H9 (cell line): ENCODE data around the gene MMD. TPM values are rescaled to one million over a fixed set of nuclear protein-coding genes. Genes with fewer than 3 reads are reported as not detected.

ENCODE experiments used
- DNase-seq: peaks from one replicate; pipeline ENCODE4 v3.0.0-alpha.2; 2017
- H2AFZ ChIP-seq: one replicate; pipeline ENCODE4 v1.6.1; 2013; ENCODE audit warnings: mild to moderate bottlenecking, low read length, control low read depth, moderate library complexity
- H2AK5ac ChIP-seq: 2 replicates; pipeline ENCODE4 v1.6.1; 2013; ENCODE audit warnings: low read length, control low read depth, mixed read lengths; ENCODE audit not compliant: insufficient read length
- H2BK120ac ChIP-seq: one replicate; pipeline ENCODE4 v1.6.1; 2013; ENCODE audit warnings: low read depth, mild to moderate bottlenecking, low read length, control low read depth, inconsistent platforms; ENCODE audit not compliant: poor library complexity, severe bottlenecking
- H2BK12ac ChIP-seq: 2 replicates; pipeline ENCODE4 v1.6.1; 2013; ENCODE audit warnings: low read length, control low read depth, mixed read lengths, low read depth; ENCODE audit not compliant: insufficient read length
- H2BK15ac ChIP-seq: 2 replicates; pipeline ENCODE4 v1.6.1; 2013; ENCODE audit warnings: low read depth, low read length, control low read depth
- H2BK20ac ChIP-seq: one replicate; pipeline ENCODE4 v1.6.1; 2013; ENCODE audit warnings: low read depth, mild to moderate bottlenecking, low read length, control low read depth, inconsistent platforms; ENCODE audit not compliant: poor library complexity, severe bottlenecking
- H2BK5ac ChIP-seq: 2 replicates; pipeline ENCODE4 v1.6.1; 2013; ENCODE audit warnings: low read length, control low read depth, mixed read lengths; ENCODE audit not compliant: insufficient read length
- H3K14ac ChIP-seq: 2 replicates; pipeline ENCODE4 v1.6.1; 2013; ENCODE audit warnings: low read length, control low read depth; ENCODE audit not compliant: insufficient read depth
- H3K18ac ChIP-seq: 2 replicates; pipeline ENCODE4 v1.6.1; 2013; ENCODE audit warnings: low read depth, mild to moderate bottlenecking, mixed read lengths, low read length, control low read depth; ENCODE audit not compliant: insufficient read length
- H3K23ac ChIP-seq: 2 replicates; pipeline ENCODE4 v1.6.1; 2013; ENCODE audit warnings: low read length, control low read depth, mixed read lengths, low read depth; ENCODE audit not compliant: insufficient read length
- H3K23me2 ChIP-seq: 2 replicates; pipeline ENCODE4 v1.6.1; 2013; ENCODE audit warnings: low read depth, mild to moderate bottlenecking, mixed read lengths, low read length, control low read depth; ENCODE audit not compliant: insufficient read length, poor library complexity, severe bottlenecking
- H3K27ac ChIP-seq: 2 replicates; pipeline ENCODE4 v1.5.1; 2013; ENCODE audit warnings: low read length, control low read depth, mixed read lengths, low read depth; ENCODE audit not compliant: insufficient read length
- H3K27me3 ChIP-seq: 2 replicates; pipeline ENCODE4 v1.6.1; 2013; ENCODE audit warnings: low read length, control low read depth, inconsistent platforms; ENCODE audit not compliant: insufficient read depth
- H3K4ac ChIP-seq: 2 replicates; pipeline ENCODE4 v1.6.1; 2013; ENCODE audit warnings: low read depth, mild to moderate bottlenecking, control low read depth, inconsistent platforms, low read length, moderate library complexity
- H3K4me1 ChIP-seq: 2 replicates; pipeline ENCODE4 v1.6.1; 2013; ENCODE audit warnings: low read length, control low read depth, inconsistent platforms; ENCODE audit not compliant: insufficient read depth
- H3K4me2 ChIP-seq: 2 replicates; pipeline ENCODE4 v1.6.1; 2013; ENCODE audit warnings: low read length, control low read depth, mixed read lengths; ENCODE audit not compliant: insufficient read length, insufficient read depth
- H3K56ac ChIP-seq: 2 replicates; pipeline ENCODE4 v1.6.1; 2013; ENCODE audit warnings: low read depth, mild to moderate bottlenecking, mixed read lengths, low read length, control low read depth; ENCODE audit not compliant: insufficient read length
- H3K79me1 ChIP-seq: 2 replicates; pipeline ENCODE4 v1.6.1; 2013; ENCODE audit warnings: low read depth, mild to moderate bottlenecking, moderate library complexity, low read length, control low read depth, inconsistent platforms; ENCODE audit not compliant: insufficient read depth, poor library complexity, severe bottlenecking
- H3K79me2 ChIP-seq: 2 replicates; pipeline ENCODE4 v1.6.1; 2013; ENCODE audit warnings: low read length, control low read depth, inconsistent platforms; ENCODE audit not compliant: insufficient read depth
- H3K9ac ChIP-seq: 2 replicates; pipeline ENCODE4 v1.6.1; 2013; ENCODE audit warnings: low read length, control low read depth, mixed read lengths; ENCODE audit not compliant: insufficient read length; ENCODE audit errors: extremely low read depth
- H3K9me3 ChIP-seq: one replicate; pipeline ENCODE4 v1.6.1; 2013; ENCODE audit warnings: low read depth, low read length, inconsistent platforms; ENCODE audit not compliant: control insufficient read depth
- H3T11ph ChIP-seq: one replicate; pipeline ENCODE4 v1.6.1; 2013; ENCODE audit warnings: mild to moderate bottlenecking, low read length, control low read depth, inconsistent platforms
- H4K20me1 ChIP-seq: one replicate; pipeline ENCODE4 v1.6.1; 2013; ENCODE audit not compliant: control insufficient read depth, insufficient read length, insufficient read depth
- H4K5ac ChIP-seq: 2 replicates; pipeline ENCODE4 v1.6.1; 2013; ENCODE audit warnings: low read depth, mild to moderate bottlenecking, mixed read lengths, low read length, control low read depth; ENCODE audit not compliant: insufficient read length
- H4K8ac ChIP-seq: replicated peaks from 2 replicates; pipeline ENCODE4 v1.6.1; 2013; ENCODE audit warnings: low read length, control low read depth, mixed read lengths, low read depth; ENCODE audit not compliant: insufficient read length
- H4K91ac ChIP-seq: 2 replicates; pipeline ENCODE4 v1.6.1; 2013; ENCODE audit warnings: low read depth, mild to moderate bottlenecking, moderate library complexity, mixed read lengths, low read length, control low read depth; ENCODE audit not compliant: insufficient read length
- H3K27ac Mint-ChIP-seq, 3 experiments: 2 replicates in 2 of 3; 3 replicates in 1 of 3; pipeline ENCODE4 v1.8.0; 2020 to 2021; ENCODE audit warnings: mixed read lengths in 3 of 3, mild to moderate bottlenecking in 1 of 3, moderate library complexity in 1 of 3
- H3K27me3 Mint-ChIP-seq: 2 replicates; pipeline ENCODE4 v1.8.0; 2021; ENCODE audit warnings: low read depth, mild to moderate bottlenecking, moderate library complexity, mixed read lengths
- H3K36me3 Mint-ChIP-seq, 3 experiments: 2 replicates in 2 of 3; 3 replicates in 1 of 3; pipeline ENCODE4 v1.8.0; 2020 to 2021; ENCODE audit warnings: low read depth in 3 of 3, mixed read lengths in 3 of 3; ENCODE audit not compliant: insufficient read depth in 1 of 3
- H3K4me1 Mint-ChIP-seq, 2 experiments: 2 replicates each; pipeline ENCODE4 v1.8.0; 2020; ENCODE audit warnings: mixed read lengths in 2 of 2
- H3K4me3 Mint-ChIP-seq, 2 experiments: 2 replicates in 1 of 2; 3 replicates in 1 of 2; pipeline ENCODE4 v1.8.0; 2020 to 2021; ENCODE audit warnings: mild to moderate bottlenecking in 2 of 2, mixed read lengths in 2 of 2, moderate library complexity in 1 of 2
- H3K9me3 Mint-ChIP-seq, 2 experiments: 2 replicates in 1 of 2; 3 replicates in 1 of 2; pipeline ENCODE4 v1.8.0; 2020; ENCODE audit warnings: mild to moderate bottlenecking in 2 of 2, mixed read lengths in 2 of 2, moderate library complexity in 1 of 2
- WGBS: extraction: QIAGEN DNeasy Blood & Tissue Kit; methylation state at CpG from one replicate; pipeline ENCODE4 v1.1.7; 2013; ENCODE audit warnings: missing lambda C conversion rate, low lambda C conversion rate, mixed read lengths; ENCODE audit not compliant: insufficient read length; ENCODE audit errors: extremely low coverage; 5-methylcytosine and 5-hydroxymethylcytosine counted together
- total RNA-seq: library from RNA; stranded (reverse); gene quantifications from 2 replicates; pipeline ENCODE4 v1.2.1, GENCODE V29; 2021
- TF ChIP-seq, protein P1 (sequence below): fragments of 200-600 bp; sonication (generic); conservative IDR thresholded peaks from 3 replicates; pipeline ENCODE4 v1.8.0; 2021; ENCODE audit warnings: antibody characterized with exemption, mild to moderate bottlenecking

The MMD gene
- total RNA-seq, 1 experiment from 2014 or later, result 24.0 TPM

DNA sequence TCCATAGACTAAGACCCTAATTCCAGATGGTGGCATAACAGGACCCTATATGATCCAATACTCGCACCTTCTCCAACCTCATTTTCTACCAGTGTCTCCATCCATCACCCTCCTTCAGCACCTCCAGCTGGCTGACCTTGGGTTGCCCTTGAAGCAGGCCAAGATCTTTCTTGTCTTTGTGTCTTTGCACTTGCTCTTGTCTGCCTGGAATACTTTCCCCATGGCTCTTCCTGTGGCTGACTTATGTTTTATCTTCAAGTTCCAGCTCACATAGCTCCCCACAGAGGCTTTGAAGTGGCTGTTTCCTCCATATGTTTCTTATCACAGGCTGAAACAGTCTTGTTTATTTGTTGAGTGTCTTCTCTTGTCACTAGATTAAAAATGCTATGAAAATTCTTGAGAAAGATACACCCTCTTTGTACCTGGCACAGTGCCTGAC, 29.6 kb upstream of the MMD start:
- Histone ChIP-seq H2BK15ac (no peak overlapping the region), H4K91ac (no peak overlapping the region), H3K23me2 (no peaks in the 10 kb centered on the region), H2BK5ac (no peak overlapping the region), H3K14ac (no peak overlapping the region), H3K79me1 (no peaks in the 10 kb centered on the region), H3K27me3 (no peaks in the 10 kb centered on the region), H2AFZ (no peak overlapping the region), H2BK20ac (no peak overlapping the region), H3K23ac (no peak overlapping the region), H3K4me1 (peaks cover 3% of the 10 kb centered on the region), H3K9ac (no peak overlapping the region), H4K8ac (no peak overlapping the region), H3K27ac (no peak overlapping the region), H2BK12ac (no peak overlapping the region), H3K18ac (no peak overlapping the region), H3T11ph (no peak overlapping the region), H2BK120ac (no peak overlapping the region), H2AK5ac (no peak overlapping the region), H4K20me1 (no peaks in the 10 kb centered on the region), H3K9me3 (no peaks in the 10 kb centered on the region), H3K79me2 (no peaks in the 10 kb centered on the region), H3K4ac (no peak overlapping the region), H3K4me2 (no peak overlapping the region), H4K5ac (no peak overlapping the region), H3K56ac (no peak overlapping the region)
- Mint-ChIP-seq H3K27me3 (no peaks in the 10 kb centered on the region), H3K27ac (no peak overlapping the region; a peak in 1 of 7 replicates), H3K4me3 (no peak overlapping the region), H3K9me3 (peaks cover 1 to 4% of the 10 kb centered on the region in 2 experiments; a peak in 3 of 5 replicates), H3K36me3 (peaks cover 0 to 3% (median 2%) of the 10 kb centered on the region in 3 experiments; a peak in 1 of 7 replicates), H3K4me1 (peaks cover 20 to 22% of the 10 kb centered on the region in 2 experiments)
- DNase-seq, result no peak
- WGBS, result no CpG with 5 or more reads among the region's 1 CpG
- TF ChIP-seq, protein P1, sequence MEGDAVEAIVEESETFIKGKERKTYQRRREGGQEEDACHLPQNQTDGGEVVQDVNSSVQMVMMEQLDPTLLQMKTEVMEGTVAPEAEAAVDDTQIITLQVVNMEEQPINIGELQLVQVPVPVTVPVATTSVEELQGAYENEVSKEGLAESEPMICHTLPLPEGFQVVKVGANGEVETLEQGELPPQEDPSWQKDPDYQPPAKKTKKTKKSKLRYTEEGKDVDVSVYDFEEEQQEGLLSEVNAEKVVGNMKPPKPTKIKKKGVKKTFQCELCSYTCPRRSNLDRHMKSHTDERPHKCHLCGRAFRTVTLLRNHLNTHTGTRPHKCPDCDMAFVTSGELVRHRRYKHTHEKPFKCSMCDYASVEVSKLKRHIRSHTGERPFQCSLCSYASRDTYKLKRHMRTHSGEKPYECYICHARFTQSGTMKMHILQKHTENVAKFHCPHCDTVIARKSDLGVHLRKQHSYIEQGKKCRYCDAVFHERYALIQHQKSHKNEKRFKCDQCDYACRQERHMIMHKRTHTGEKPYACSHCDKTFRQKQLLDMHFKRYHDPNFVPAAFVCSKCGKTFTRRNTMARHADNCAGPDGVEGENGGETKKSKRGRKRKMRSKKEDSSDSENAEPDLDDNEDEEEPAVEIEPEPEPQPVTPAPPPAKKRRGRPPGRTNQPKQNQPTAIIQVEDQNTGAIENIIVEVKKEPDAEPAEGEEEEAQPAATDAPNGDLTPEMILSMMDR, result no peak
